GM23248 (cell line): Measurements from ENCODE around the gene HBA2. TPM values are rescaled to one million over a fixed set of nuclear protein-coding genes. Genes with fewer than 3 reads are reported as not detected.

ENCODE experiments used
- DNase-seq: peaks from one replicate; pipeline ENCODE4 v3.0.0-alpha.2; 2015
- H2AFZ ChIP-seq: fragments of 200-600 bp; sonication (generic); 2 replicates; pipeline ENCODE4 v1.6.1; 2016; ENCODE audit warnings: antibody characterized with exemption
- H3F3A ChIP-seq: fragments of 200-600 bp; sonication (generic); 2 replicates; pipeline ENCODE4 v1.6.1; 2016; ENCODE audit warnings: mild to moderate bottlenecking, antibody characterized with exemption, mixed run types; ENCODE audit not compliant: insufficient read depth
- H3K27ac ChIP-seq: fragments of 200-600 bp; sonication (generic); 2 replicates; pipeline ENCODE4 v1.5.1; 2016; ENCODE audit warnings: mild to moderate bottlenecking
- H3K27me3 ChIP-seq: fragments of 200-600 bp; sonication (generic); replicated peaks from 2 replicates; pipeline ENCODE4 v1.6.1; 2016; ENCODE audit warnings: mild to moderate bottlenecking; ENCODE audit not compliant: insufficient read depth
- H3K36me3 ChIP-seq: fragments of 200-600 bp; sonication (generic); 2 replicates; pipeline ENCODE4 v1.6.1; 2016; ENCODE audit warnings: low read depth, mild to moderate bottlenecking
- H3K4me1 ChIP-seq: fragments of 200-600 bp; sonication (generic); 2 replicates; pipeline ENCODE4 v1.6.1; 2016; ENCODE audit warnings: mild to moderate bottlenecking; ENCODE audit not compliant: insufficient read depth
- H3K4me2 ChIP-seq: fragments of 200-600 bp; sonication (generic); one replicate; pipeline ENCODE4 v1.6.1; 2016; ENCODE audit warnings: mild to moderate bottlenecking; ENCODE audit not compliant: unreplicated experiment
- H3K4me3 ChIP-seq: fragments of 200-600 bp; sonication (generic); 2 replicates; pipeline ENCODE4 v1.5.1; 2016; ENCODE audit warnings: mild to moderate bottlenecking
- H3K79me2 ChIP-seq: fragments of 200-600 bp; sonication (generic); 2 replicates; pipeline ENCODE4 v1.6.1; 2016; ENCODE audit warnings: mild to moderate bottlenecking; ENCODE audit not compliant: insufficient read depth
- H3K9ac ChIP-seq: fragments of 200-600 bp; sonication (generic); 2 replicates; pipeline ENCODE4 v1.6.1; 2016; ENCODE audit warnings: mild to moderate bottlenecking
- H3K9me2 ChIP-seq: fragments of 200-600 bp; sonication (generic); 2 replicates; pipeline ENCODE4 v1.6.1; 2016; ENCODE audit warnings: mixed run types, mild to moderate bottlenecking, moderate library complexity; ENCODE audit not compliant: insufficient read depth
- H3K9me3 ChIP-seq: fragments of 200-600 bp; sonication (generic); one replicate; pipeline ENCODE4 v1.6.1; 2017; ENCODE audit warnings: low read depth
- H4K20me1 ChIP-seq: fragments of 200-600 bp; sonication (generic); 2 replicates; pipeline ENCODE4 v1.6.0; 2016; ENCODE audit not compliant: insufficient read depth
- EZH2 ChIP-seq: fragments of 200-600 bp; sonication (generic); IDR thresholded peaks from 2 replicates; pipeline ENCODE4 v1.6.1; 2018; ENCODE audit warnings: antibody characterized with exemption, mild to moderate bottlenecking; ENCODE audit not compliant: insufficient read depth, poor library complexity, severe bottlenecking
- EZH2phosphoT487 ChIP-seq: fragments of 200-600 bp; sonication (generic); IDR thresholded peaks from 2 replicates; pipeline ENCODE4 v1.6.1; 2018; ENCODE audit warnings: antibody characterized with exemption, moderate library complexity, mild to moderate bottlenecking, low read depth; ENCODE audit not compliant: insufficient read depth
- WGBS, 2 experiments: methylation state at CpG; one replicate each; pipeline ENCODE4 v1.1.6; 2015 to 2017; ENCODE audit warnings: low lambda C conversion rate in 2 of 2, low coverage in 1 of 2; ENCODE audit errors: missing lambda C conversion rate in 2 of 2; 5-methylcytosine and 5-hydroxymethylcytosine counted together
- in situ Hi-C: fragments of 300-500 bp; cut with MboI; formaldehyde crosslinking; loops from 2 replicates; pipeline ENCODE4 v1.15.0; 2020
- polyA plus RNA-seq: library from polyadenylated mRNA; unstranded; fragments of >200 nt; fragmentation: Nextera tagmentation; extraction: Ambion mirVana; gene quantifications from 2 replicates; pipeline ENCODE4 v1.2.1, GENCODE V29; 2016
- total RNA-seq: library from RNA; depleted of rRNA; stranded (reverse); fragments of >200 nt; shearing (Covaris generic); gene quantifications from 2 replicates; pipeline ENCODE4 v1.2.3, GENCODE V29; 2014

HBA2 gene
- total and polyA plus RNA-seq, 2 experiments from 2014 or later, result not detected

DNA sequence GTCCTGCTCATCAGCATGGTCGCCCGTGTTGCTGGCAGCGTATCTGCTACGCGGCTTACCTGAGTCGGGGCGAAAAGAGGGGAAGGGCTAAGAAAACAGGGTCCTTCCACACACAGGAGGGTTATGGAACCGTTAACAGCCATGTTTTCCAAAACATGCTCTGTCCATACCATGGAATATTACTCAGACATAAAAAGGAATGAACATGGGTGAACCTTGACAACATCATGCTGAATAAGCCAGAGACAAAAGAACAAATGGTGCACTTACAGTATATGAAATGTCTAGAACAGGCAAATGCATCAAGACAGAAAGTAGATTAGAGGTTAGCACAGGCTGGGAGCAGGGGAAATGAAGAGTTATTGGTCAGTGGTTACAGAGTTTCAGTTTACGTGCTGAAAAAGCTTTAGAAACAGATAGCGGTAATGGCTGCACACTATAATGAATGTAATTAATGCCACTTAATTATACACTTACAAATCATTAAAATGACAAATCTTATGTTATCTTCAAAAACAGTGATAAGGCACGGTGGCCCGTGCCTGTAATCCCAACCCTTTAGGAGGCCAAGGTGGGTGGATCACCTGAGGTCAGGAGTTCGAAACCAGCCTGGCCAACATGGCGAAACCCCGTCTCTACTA lies 42.0 kb upstream of the HBA2 start:
- no peaks in the 10 kb centered on the region for H3K4me1 ChIP-seq
- no peaks in the 10 kb centered on the region for H3K36me3 ChIP-seq
- H3K9ac ChIP-seq, result no peak overlapping the region
- H4K20me1 ChIP-seq, result peaks cover 7% of the 10 kb centered on the region; the same call in 1 of the 2 replicates
- no peak for DNase-seq
- no peaks in the 10 kb centered on the region for H3K27me3 ChIP-seq
- in situ Hi-C loops, result no loop called here
- no peaks in the 10 kb centered on the region for H3K9me3 ChIP-seq
- no peaks in the 10 kb centered on the region for H3F3A ChIP-seq
- no peaks in the 10 kb centered on the region for H3K9me2 ChIP-seq
- H3K79me2 ChIP-seq, result peaks cover 73% of the 10 kb centered on the region
- TF ChIP-seq EZH2phosphoT487 (no peak), EZH2 (no peak)
- no peak overlapping the region for H3K4me3 ChIP-seq
- 97 to 98% methylated on average over 15 of the region's 15 CpGs for WGBS, 2 experiments
- H3K4me2 ChIP-seq, result no peak overlapping the region
- H3K27ac ChIP-seq, result no peak overlapping the region
- H2AFZ ChIP-seq, result no peak overlapping the region

DNA sequence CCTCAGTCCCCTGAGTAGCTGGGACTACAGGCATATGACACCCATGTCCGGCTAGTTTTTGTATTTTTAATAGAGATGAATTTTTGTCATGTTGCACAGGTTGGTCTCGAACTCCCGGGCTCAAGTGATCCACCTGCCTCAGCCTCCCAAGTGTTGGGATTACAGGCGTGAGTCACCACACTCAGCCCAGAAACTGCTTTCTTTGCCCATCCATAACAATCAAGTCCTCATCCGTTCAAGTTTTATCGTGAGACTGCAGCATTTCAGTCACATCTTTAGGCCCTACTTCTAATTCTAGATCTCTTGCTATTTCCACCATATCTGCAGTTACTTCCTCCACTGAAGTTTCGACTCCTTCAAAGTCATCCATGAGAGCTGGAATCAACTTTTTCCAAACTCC lies 40.6 kb upstream of the HBA2 start:
- Histone ChIP-seq H3K27me3 (no peaks in the 10 kb centered on the region), H3K9me3 (no peaks in the 10 kb centered on the region), H3K9me2 (no peaks in the 10 kb centered on the region), H3K4me3 (no peak overlapping the region), H3K27ac (no peak overlapping the region), H3K4me2 (no peak overlapping the region), H3K36me3 (no peaks in the 10 kb centered on the region), H3F3A (no peaks in the 10 kb centered on the region), H4K20me1 (peaks cover 7% of the 10 kb centered on the region; the same call in 1 of the 2 replicates), H3K4me1 (0 out of 2 replicates have a peak, but pooled peaks cover under 1% of the 10 kb centered on the region), H3K9ac (no peak overlapping the region), H2AFZ (no peak overlapping the region), H3K79me2 (peaks cover 87% of the 10 kb centered on the region)
- no peak for TF ChIP-seq EZH2
- TF ChIP-seq EZH2phosphoT487, result no peak
- in situ Hi-C loops, result no loop called here
- DNase-seq, result no peak
- 93 to 95% methylated on average over 7 of the region's 7 CpGs for WGBS, 2 experiments

DNA sequence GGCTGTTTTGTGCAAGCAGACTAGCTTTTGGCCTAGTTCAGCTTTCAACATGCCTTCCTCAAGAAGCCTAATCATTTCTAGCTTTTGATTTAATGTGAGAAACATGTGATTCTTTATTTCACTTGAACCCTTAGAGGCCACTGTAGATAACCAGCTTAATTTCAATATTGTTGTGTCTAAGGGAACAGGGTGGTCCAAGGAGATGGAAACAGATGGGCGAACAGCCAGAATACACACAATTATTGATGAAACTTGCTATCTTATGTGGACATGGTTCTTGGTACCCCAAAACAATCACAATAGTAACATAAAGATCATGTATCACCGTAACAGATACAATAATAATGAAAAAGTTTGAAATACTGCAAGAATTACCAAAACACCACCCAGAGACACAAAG lies 39.0 kb upstream of the HBA2 start:
- no peak for DNase-seq
- no peaks in the 10 kb centered on the region for H3K27me3 ChIP-seq
- 98 to 100% methylated on average over 2 of the region's 2 CpGs for WGBS, 2 experiments
- peaks cover 7% of the 10 kb centered on the region; the same call in 1 of the 2 replicates for H4K20me1 ChIP-seq
- H3K9me2 ChIP-seq, result no peaks in the 10 kb centered on the region
- no peak overlapping the region for H2AFZ ChIP-seq
- no peak overlapping the region for H3K4me3 ChIP-seq
- H3K9ac ChIP-seq, result no peak overlapping the region
- TF ChIP-seq EZH2phosphoT487 (no peak), EZH2 (no peak)
- H3F3A ChIP-seq, result no peaks in the 10 kb centered on the region
- H3K36me3 ChIP-seq, result no peaks in the 10 kb centered on the region
- H3K27ac ChIP-seq, result no peak overlapping the region
- H3K4me1 ChIP-seq, result 0 out of 2 replicates have a peak, but pooled peaks cover 5% of the 10 kb centered on the region
- in situ Hi-C loops, result no loop called here
- no peak overlapping the region for H3K4me2 ChIP-seq
- peaks cover 89% of the 10 kb centered on the region for H3K79me2 ChIP-seq
- H3K9me3 ChIP-seq, result no peaks in the 10 kb centered on the region

DNA sequence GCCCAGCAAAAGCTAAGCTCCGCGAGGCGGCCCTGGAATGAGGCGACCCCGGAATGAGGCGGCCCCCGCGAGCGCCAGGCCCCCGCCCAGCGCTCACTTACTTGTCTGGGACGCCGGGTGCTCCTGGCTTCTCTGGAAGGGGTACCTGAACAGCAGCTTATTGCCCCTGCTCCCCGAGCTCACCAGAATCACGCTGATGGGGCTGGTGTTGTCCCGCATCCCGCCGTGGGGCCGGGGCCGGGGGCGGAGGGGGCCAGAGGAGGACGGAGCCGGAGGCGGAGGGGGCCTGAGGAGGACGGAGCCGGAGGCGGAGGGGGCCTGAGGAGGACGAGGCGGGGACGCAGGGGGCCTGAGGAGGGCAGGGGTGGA lies 34.6 kb upstream of the HBA2 start:
- Histone ChIP-seq H3K9me3 (no peaks in the 10 kb centered on the region), H3F3A (no peaks in the 10 kb centered on the region), H3K27me3 (no peaks in the 10 kb centered on the region), H3K79me2 (peaks cover 49% of the 10 kb centered on the region), H3K9me2 (no peaks in the 10 kb centered on the region), H3K4me3 (peak overlapping the region; percentile 97), H3K9ac (peak overlapping the region; percentile 95), H3K4me1 (0 out of 2 replicates have a peak, but pooled peaks cover 5% of the 10 kb centered on the region), H3K36me3 (no peaks in the 10 kb centered on the region), H3K27ac (peak overlapping the region; percentile 53), H3K4me2 (peak overlapping the region; percentile 93), H4K20me1 (peaks cover 7% of the 10 kb centered on the region; the same call in 1 of the 2 replicates), H2AFZ (peak overlapping the region; percentile 94)
- no peak for TF ChIP-seq EZH2
- peak; percentile 51 for DNase-seq
- in situ Hi-C loops, result no loop called here
- 0 to 3% methylated on average over 13 to 28 of the region's 30 CpGs for WGBS, 2 experiments
